Suppressor macrophage treated with lipopolysaccharide for 4 hours (primary cell): ENCODE measurements around the gene LRRC37A3.
"Not testable (repeated sequence)": the region's sequence is repeated elsewhere in the genome, so short reads cannot be mapped to it uniquely, and the experiment has no call there.

ENCODE experiments used
- DNase-seq: peaks from one replicate; pipeline ENCODE4 v3.0.0-alpha.2; 2020

The LRRC37A3 gene

GRCh38 chr17:64925244-64925643 is 6.0 kb upstream of the LRRC37A3 start:
- not testable (repeated sequence) for DNase-seq

GRCh38 chr17:64923051-64923568 is 3.8 kb upstream of the LRRC37A3 start:
- DNase-seq = peak; percentile 61

- DNase-seq = peak; percentile 63
Observed at GRCh38 chr17:64920419-64921172, 1.3 kb upstream of the LRRC37A3 start.

GRCh38 chr17:64920026-64920418 is 744 bp upstream of the LRRC37A3 start:
- DNase-seq = no peak

GRCh38 chr17:64918842-64919288 is 413 bp downstream of the LRRC37A3 start:
- DNase-seq = not testable (repeated sequence)

DNA sequence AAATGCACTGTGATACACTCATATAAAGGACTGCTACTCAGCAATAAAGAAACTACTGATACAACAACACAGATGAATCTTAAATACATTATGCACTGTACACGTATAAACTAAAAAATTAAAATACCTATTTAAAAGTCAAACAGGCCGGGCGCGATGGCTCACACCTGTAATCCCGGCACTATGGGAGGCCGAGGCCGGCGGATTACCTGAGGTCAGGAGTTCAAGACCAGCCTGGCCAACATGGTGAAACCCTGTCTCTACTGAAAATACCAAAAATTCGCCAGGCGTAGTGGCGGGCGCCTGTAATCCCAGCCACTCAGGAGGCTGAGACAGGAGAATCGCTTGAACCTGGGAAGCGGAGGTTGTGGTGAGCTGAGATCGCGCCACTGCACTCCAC is 1.7 kb downstream of the LRRC37A3 start:
- DNase-seq = not testable (repeated sequence)

- DNase-seq = not testable (repeated sequence)
Observed at GRCh38 chr17:64915244-64915643, 4.0 kb downstream of the LRRC37A3 start.

DNA sequence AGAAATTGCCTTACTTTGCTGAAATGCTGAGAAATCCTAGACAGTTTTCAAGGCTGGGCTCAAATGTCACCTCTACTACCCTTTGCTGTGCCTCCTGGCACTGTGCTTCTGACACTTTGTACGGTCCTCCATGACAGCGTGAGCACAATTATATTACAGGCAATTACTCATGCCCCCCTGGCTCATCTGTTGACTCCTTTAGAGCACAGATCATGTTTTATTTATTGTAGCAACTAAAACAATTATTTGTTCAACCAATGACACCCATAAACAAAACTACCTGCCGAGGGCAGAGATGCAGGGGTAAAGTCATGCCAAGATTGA is 9.1 kb downstream of the LRRC37A3 start:
- not testable (repeated sequence) for DNase-seq

DNA sequence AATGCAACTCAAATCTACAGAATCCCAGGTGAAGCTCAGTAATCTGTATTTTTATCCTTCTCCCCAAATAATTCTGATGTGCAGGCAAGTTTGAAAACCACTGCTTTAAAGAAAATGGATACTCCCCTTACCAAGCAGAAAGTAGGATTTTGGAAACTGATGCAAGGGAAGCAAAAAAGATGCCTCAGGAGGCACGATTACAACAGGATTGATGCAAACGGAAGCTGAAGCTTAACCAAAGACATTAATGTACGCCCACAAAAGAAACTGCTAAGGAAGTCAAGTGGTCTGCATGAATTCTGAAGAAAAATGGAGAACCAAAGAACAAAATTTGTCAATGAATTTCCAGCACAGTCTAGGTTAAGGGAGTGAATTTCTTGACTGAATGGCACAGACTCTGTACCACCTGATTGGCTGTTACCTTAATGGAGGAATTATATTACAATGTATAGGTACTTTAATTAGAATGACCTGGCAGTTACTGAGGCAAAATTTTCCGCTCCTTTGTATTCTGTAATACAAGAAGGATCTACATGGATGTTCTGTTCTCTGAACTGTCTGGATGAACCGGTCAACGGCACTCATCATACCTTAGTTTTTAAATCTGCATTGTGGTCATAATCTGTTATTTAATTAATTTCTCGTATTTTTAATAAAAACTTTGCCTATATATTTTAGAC is 9.6 kb downstream of the LRRC37A3 start:
- DNase-seq = not testable (repeated sequence)

DNA sequence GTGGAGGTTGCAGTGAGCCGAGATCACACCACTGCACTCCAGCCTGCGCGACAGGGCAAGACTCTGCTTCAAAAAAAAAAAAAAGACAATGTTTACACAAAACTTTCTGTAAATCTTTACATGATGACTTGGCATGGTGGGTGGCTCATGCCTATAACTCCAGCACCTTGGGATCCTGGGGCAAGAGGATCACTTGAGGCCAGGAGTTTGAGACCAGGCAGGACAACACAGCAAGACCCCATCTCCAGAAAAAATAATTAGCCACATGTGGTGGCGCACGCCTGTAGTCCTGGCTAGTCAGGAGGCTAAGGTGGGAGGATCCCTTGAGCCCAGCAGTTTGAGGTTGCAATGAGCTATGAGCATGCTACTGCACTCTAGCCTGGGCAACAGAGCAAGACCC is 15.2 kb downstream of the LRRC37A3 start:
- not testable (repeated sequence) for DNase-seq

DNA sequence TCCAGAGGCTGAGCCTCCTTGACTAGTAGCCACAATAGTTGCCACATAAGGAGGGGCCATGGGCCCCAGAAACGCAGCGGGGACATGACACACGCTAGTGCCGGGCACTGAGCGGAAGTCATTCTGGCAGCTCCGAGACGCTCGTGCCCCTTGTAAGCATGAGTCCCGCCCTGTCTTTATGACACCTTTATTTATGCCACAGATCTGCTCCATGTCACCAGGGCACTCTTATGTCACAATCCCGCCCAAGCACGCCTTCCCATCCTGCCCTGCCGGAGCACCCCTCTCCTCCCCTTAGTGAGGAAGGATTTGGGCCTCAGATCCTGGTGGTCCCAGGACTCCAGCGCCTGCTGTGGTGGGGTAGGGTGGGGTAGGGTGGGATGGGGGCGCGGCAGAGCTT is 22.1 kb downstream of the LRRC37A3 start:
- not testable (repeated sequence) for DNase-seq

DNA sequence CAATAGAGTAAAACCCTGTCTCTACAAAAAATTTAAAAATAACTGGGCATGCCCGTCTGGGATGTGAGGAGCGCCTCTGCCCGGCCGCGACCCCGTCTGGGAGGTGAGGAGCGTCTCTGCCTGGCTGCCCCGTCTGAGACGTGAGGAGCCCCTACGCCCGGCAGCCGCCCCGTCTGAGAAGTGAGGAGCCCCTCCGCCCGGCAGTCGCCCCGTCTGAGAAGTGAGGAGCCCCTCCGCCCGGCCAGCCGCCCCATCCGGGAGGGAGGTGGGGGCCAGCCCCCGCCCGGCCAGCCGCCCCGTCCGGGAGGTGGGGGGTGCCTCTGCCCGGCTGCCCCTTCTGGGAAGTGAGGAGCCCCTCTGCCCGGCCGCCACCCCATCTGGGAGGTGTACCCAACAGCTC is 45.1 kb downstream of the LRRC37A3 start:
- not testable (repeated sequence) for DNase-seq

GRCh38 chr17:64847504-64848466 is 71.5 kb downstream of the LRRC37A3 start:
- DNase-seq = peak; percentile 73

DNA sequence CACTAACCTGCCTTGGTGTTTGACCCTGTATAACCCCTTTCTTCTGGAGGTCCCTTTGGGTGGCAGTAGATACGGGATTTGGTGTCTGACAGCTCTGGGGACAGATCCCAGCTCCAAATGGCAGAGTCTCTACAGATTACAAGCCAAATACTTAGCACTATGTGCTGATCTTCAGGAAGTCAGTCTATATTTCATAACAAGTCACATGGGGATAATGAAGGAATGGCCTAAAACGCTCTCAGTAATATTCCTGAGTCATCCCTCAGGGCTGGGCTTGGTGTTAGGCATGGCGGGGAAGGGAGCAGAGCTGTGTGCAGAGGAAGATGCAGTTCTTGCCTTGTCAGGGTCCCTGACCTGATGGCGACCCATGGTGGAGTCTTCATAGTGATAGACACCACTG is 72.4 kb downstream of the LRRC37A3 start:
- DNase-seq = peak; percentile 73

GRCh38 chr17:64843918-64844317 is 75.4 kb downstream of the LRRC37A3 start:
- DNase-seq = not testable (repeated sequence)

DNA sequence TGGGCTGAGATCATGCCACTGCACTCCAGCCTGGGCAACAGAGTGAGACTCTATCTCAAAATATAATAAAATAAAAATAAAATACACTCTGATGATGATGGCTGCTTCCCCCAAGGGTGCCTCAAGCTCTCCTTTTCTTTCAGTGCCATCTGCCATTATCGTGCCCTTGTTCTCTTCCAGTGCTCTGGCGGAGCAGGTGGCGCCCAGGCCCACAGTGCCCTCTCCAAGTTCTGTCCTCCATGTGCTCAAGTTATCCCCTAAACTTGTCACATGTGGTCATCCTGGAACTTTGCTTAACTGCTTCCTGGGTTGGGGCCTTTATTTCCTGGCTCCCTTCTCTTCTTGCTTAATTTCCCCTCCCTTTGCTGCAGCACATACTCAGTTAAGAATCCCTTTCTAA is 76.4 kb downstream of the LRRC37A3 start:
- DNase-seq = not testable (repeated sequence)

DNA sequence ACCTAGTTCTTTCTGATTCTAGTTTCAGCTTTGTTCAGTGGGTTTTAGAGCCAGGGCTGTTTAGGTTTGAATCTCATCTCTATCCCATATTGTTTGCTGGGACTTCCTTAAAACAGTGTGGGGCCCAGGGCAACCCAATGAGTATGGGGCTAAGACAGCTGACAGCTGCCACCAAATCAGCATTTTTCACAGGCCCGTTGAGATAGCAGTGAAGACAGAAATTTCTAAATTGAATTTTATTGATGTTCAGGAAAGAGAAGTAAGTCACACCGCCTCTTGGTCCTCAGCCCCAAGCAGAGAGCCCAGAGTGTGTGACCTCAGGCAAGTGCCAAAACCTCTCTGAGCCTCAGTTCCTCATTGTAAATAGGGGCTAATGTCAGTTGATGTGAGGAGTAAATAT is 78.3 kb downstream of the LRRC37A3 start:
- peak; percentile 21 for DNase-seq

- DNase-seq = not testable (repeated sequence)
Observed at GRCh38 chr17:64838513-64838912, 80.8 kb downstream of the LRRC37A3 start.

DNA sequence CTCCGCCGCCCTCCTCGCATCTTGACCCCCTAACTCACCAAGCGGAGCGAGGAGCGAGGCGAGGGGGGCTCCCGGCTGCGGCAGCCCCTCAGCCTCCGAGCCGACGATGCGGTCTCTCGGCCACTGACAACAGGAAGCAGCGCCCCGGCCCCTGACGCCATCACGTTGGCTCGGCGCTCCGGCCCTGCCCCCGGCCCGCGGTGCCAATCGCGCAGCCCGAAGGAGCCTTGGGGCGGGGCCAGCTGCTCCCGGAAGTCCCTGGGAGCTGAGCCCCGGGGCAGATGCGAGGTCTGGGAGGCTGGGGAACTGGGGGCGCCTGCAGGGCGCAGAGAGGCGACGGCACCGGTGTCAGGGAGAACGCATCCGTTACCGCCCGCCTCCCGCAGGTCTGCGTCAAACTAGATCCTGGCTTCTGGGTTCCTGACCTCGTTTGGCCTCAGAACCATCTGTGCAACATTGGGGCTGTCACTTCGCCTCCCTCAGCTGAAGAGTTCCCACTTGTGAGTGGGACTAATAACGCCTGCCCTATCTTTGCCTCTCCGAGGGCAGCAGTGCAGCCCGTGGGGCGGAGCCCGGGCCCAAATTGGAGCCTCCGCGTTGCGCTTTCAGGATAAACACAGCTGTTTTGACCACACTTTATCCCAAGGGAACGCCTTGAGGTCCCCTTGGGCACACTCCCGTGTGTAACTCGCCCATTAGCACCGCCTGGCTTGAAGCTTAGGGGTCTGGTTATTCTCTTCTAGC is 82.1 kb downstream of the LRRC37A3 start:
- peak; percentile 90 for DNase-seq

DNA sequence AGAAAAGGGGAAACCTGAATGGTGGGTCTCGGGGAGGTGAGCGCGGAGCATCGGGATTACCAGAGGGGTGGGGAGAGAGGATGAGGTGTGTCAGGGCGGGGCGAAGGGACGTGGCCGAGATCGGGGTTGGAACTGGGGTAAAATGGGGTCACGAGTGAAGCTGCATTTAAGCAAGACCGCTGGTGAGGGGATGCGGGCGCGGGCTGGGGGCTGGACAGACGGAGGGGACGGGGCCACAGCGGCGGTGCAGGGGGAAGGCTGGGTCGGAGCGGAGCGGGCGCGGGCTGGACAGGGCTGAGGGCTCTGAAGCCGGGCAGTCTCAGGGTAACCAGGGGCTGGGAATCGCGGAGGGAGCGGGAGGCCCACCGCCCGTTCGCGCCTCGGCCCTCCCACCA is 82.7 kb downstream of the LRRC37A3 start:
- DNase-seq = peak; percentile 10

DNA sequence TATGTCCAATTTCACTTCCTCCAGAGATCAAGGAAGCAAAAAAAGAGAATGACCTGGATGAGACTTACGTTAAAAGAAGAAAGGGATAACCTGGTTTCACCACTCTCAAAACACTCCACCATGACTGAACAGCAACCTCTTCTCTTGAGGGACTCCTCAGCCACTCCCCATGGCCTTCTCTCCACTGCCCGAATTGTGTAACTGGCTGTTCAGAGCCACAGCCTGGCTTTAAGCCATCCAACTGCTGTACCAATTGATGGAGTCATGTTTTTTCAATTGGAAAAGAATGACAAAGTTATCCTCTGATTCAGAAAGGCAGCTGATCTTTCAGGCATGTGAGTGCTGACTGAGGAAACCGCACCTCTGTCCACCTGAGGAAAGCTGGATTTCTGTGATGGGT is 85.2 kb downstream of the LRRC37A3 start:
- peak; percentile 46 for DNase-seq

DNA sequence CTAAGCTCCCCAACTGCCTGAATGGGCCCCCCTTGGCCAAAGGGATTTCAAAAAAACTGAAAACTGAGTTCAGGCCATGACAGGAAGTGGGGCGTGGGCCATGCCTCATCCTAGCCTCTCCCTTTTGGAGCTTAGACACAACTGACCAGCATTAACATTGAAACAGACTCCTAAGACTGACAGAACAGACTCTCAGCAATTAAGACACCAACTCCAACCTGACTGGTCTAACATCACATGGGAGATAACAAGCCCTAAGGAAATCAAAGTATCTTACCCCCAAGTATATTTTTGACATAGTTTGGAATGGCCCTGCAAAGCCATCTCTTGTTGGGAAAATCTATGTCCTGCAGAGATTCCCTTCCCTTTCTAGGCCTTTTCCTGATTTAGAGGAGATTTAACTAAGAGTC is 88.6 kb downstream of the LRRC37A3 start:
- not testable (repeated sequence) for DNase-seq
